Fibroblast of mammary gland (primary cell): ENCODE measurements around the gene SEC16B.

Source experiments
- DNase-seq: peaks from one replicate; pipeline ENCODE4 v3.0.0-alpha.2; 2010; ENCODE audit warnings: low read depth
- H3K4me3 ChIP-seq: 2 replicates; pipeline ENCODE4 v1.5.1; 2011; ENCODE audit warnings: low read depth, mild to moderate bottlenecking, low read length, moderate library complexity; ENCODE audit not compliant: control insufficient read depth
- CTCF ChIP-seq: conservative IDR thresholded peaks from 2 replicates; pipeline ENCODE4 v1.5.1; 2011; ENCODE audit warnings: low read depth, low read length, inconsistent platforms; ENCODE audit not compliant: control insufficient read depth, insufficient read depth

SEC16B gene

GRCh38 chr1:177912991-177913390, 56.9 kb downstream of the SEC16B start:
- DNase-seq = no peak
- no peak for TF ChIP-seq CTCF
- H3K4me3 ChIP-seq = no peak overlapping the region

GRCh38 chr1:177909416-177909815, 60.4 kb downstream of the SEC16B start:
- TF ChIP-seq CTCF = no peak
- DNase-seq = no peak
- H3K4me3 ChIP-seq = no peak overlapping the region

GRCh38 chr1:177907000-177907399, 62.9 kb downstream of the SEC16B start:
- DNase-seq = no peak
- TF ChIP-seq CTCF = no peak
- H3K4me3 ChIP-seq = no peak overlapping the region

- TF ChIP-seq CTCF = no peak
- DNase-seq = no peak
- no peak overlapping the region for H3K4me3 ChIP-seq
Measured at GRCh38 chr1:177905686-177906085, 64.2 kb downstream of the SEC16B start.

GRCh38 chr1:177902266-177902665, 67.6 kb downstream of the SEC16B start:
- H3K4me3 ChIP-seq = no peak overlapping the region
- no peak for DNase-seq
- TF ChIP-seq CTCF = no peak

GRCh38 chr1:177897998-177898654, 71.7 kb downstream of the SEC16B start:
- no peak overlapping the region for H3K4me3 ChIP-seq
- DNase-seq = no peak
- TF ChIP-seq CTCF = no peak

- H3K4me3 ChIP-seq = no peak overlapping the region
- TF ChIP-seq CTCF = no peak
- no peak for DNase-seq
Measured at GRCh38 chr1:177897281-177897997, 72.4 kb downstream of the SEC16B start.
